GM12864 (cell line): Measurements from ENCODE around the gene DPYSL3.

Source experiments
- DNase-seq: peaks from one replicate; pipeline ENCODE4 v3.0.0-alpha.2; 2011; ENCODE audit warnings: low read depth
- H3K4me3 ChIP-seq: 2 replicates; pipeline ENCODE4 v1.5.1; 2011; ENCODE audit warnings: mild to moderate bottlenecking, low read depth, low read length, control low read depth
- TF ChIP-seq, protein P1 (sequence below): IDR thresholded peaks from 2 replicates; pipeline ENCODE4 v1.5.1; 2011; ENCODE audit warnings: low read depth, mild to moderate bottlenecking, moderate library complexity, low read length, control low read depth, inconsistent platforms; ENCODE audit errors: missing control alignments

DPYSL3 gene

DNA sequence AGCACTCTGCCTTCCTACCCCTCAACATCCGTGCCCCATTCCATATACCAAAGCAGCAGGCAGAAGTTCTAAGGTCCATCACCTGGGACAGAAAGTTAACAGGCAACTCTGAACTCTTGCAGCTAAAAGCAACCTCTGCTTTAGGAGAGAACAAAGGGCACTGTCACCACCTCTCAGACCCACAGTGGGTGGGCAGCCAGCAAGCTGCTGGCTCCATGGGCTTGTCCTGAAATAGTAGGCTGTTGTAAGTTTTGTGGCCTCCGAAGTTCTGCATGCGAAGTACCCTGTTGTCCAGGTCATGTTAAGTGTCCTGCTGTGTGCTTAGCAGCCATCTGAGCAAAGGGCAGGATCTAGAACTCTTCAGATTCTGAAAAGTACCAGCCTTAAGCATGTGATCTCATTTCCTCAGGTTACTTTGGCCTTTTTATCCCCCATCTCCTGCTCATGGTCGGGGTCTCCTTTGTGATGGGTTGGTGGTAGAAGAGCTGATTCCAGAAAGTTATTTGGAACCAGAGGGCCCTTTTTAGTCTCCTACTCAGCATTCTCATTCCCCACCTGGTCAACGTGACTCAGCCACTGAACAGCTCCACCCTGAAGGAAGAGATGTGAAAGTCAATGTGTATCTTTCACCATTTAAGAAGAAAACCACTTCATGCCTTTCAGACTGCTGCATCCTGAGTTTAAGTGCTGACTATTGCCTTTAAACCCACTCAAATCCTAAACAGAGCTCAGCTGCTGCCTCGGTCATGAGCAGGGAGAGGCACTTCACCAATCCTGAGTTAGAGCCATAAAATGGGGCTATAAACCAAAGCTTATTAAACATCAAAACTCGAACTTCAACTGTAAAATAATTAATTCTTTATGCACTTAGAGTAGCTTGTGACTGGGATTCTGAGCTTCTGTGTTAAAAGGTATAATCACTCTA lies 121.4 kb downstream of the DPYSL3 start:
- no peak for DNase-seq

GRCh38 chr5:147387109-147387508 lies 122.8 kb downstream of the DPYSL3 start:
- no peak for DNase-seq
- H3K4me3 ChIP-seq = no peak overlapping the region
- TF ChIP-seq, protein P1, sequence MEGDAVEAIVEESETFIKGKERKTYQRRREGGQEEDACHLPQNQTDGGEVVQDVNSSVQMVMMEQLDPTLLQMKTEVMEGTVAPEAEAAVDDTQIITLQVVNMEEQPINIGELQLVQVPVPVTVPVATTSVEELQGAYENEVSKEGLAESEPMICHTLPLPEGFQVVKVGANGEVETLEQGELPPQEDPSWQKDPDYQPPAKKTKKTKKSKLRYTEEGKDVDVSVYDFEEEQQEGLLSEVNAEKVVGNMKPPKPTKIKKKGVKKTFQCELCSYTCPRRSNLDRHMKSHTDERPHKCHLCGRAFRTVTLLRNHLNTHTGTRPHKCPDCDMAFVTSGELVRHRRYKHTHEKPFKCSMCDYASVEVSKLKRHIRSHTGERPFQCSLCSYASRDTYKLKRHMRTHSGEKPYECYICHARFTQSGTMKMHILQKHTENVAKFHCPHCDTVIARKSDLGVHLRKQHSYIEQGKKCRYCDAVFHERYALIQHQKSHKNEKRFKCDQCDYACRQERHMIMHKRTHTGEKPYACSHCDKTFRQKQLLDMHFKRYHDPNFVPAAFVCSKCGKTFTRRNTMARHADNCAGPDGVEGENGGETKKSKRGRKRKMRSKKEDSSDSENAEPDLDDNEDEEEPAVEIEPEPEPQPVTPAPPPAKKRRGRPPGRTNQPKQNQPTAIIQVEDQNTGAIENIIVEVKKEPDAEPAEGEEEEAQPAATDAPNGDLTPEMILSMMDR = no peak

More for the DNA sequence above, 121.4 kb downstream of the DPYSL3 start:
- H3K4me3 ChIP-seq = no peak overlapping the region
- TF ChIP-seq, protein P1 = no peak

GRCh38 chr5:147384346-147385193 lies 125.3 kb downstream of the DPYSL3 start:
- DNase-seq = no peak
- TF ChIP-seq, protein P1 = no peak
- H3K4me3 ChIP-seq = no peak overlapping the region

- no peak for DNase-seq
- no peak overlapping the region for H3K4me3 ChIP-seq
- TF ChIP-seq, protein P1 = no peak
Observed at GRCh38 chr5:147382776-147383175, 127.1 kb downstream of the DPYSL3 start.

- TF ChIP-seq, protein P1 = no peak
- no peak overlapping the region for H3K4me3 ChIP-seq
- no peak for DNase-seq
Observed at GRCh38 chr5:147381555-147381954, 128.3 kb downstream of the DPYSL3 start.

- no peak overlapping the region for H3K4me3 ChIP-seq
- TF ChIP-seq, protein P1 = no peak
- DNase-seq = no peak
Observed at GRCh38 chr5:147377682-147378081, 132.2 kb downstream of the DPYSL3 start.
